ENCODE results near the gene COL4A4.

Gene COL4A4

GRCh38 chr2:226977775-226978190 lies 186.2 kb downstream of the COL4A4 start:
- Histone ChIP-seq H3K27me3 (ENCODE audit: low read length) (no peaks in the 10 kb centered on the region), H3K36me3 (ENCODE audit: low read length) (no peaks in the 10 kb centered on the region), H3K9me2 (replicated peaks; ENCODE audit: insufficient read depth, low read length) (no peaks in the 10 kb centered on the region), H3K79me2 (ENCODE audit: insufficient read depth, low read length) (no peaks in the 10 kb centered on the region; the same call in 1 of the 2 replicates), H4K20me1 (ENCODE audit: low read depth, low read length) (no peaks in the 10 kb centered on the region), H2AFZ (ENCODE audit: low read depth, low read length, severe bottlenecking) (no peak overlapping the region), H3K4me2 (ENCODE audit: low read depth, low read length, poor library complexity, severe bottlenecking) (no peak overlapping the region), H3K27ac (ENCODE audit: low read depth, low read length) (no peak overlapping the region), H3K4me3 (ENCODE audit: insufficient read depth, low read length, poor library complexity, severe bottlenecking) (no peak overlapping the region), H3K9ac (ENCODE audit: low read length) (no peak overlapping the region), H3F3A (ENCODE audit: insufficient read depth) (no peaks in the 10 kb centered on the region; the same call in 1 of the 2 replicates), H3K9me3 (ENCODE audit: insufficient read depth, low read length) (no peaks in the 10 kb centered on the region)
- TF ChIP-seq EZH2phosphoT487 (conservative IDR thresholded peaks at IDR 0.05; ENCODE audit: low read length) (no peak), CTCF (IDR thresholded peaks at IDR 0.05; ENCODE audit: insufficient read depth, low read length, poor library complexity, severe bottlenecking) (no peak)

GRCh38 chr2:226973816-226974215 lies 190.2 kb downstream of the COL4A4 start:
- Histone ChIP-seq H3K27ac (ENCODE audit: low read depth, low read length) (no peak overlapping the region), H3K36me3 (ENCODE audit: low read length) (no peaks in the 10 kb centered on the region), H3K4me2 (ENCODE audit: low read depth, low read length, poor library complexity, severe bottlenecking) (no peak overlapping the region)

GRCh38 chr2:226971770-226972169 lies 192.2 kb downstream of the COL4A4 start:
- Histone ChIP-seq H2AFZ (ENCODE audit: low read depth, low read length, severe bottlenecking) (no peak overlapping the region), H3K9me2 (replicated peaks; ENCODE audit: insufficient read depth, low read length) (no peaks in the 10 kb centered on the region), H3K27ac (ENCODE audit: low read depth, low read length) (peak overlapping the region; percentile 97), H3K9ac (ENCODE audit: low read length) (peak overlapping the region; percentile 51), H3K9me3 (ENCODE audit: insufficient read depth, low read length) (no peaks in the 10 kb centered on the region), H3K4me2 (ENCODE audit: low read depth, low read length, poor library complexity, severe bottlenecking) (peak overlapping the region; percentile 93), H3K27me3 (ENCODE audit: low read length) (no peaks in the 10 kb centered on the region), H4K20me1 (ENCODE audit: low read depth, low read length) (no peaks in the 10 kb centered on the region), H3K36me3 (ENCODE audit: low read length) (no peaks in the 10 kb centered on the region), H3F3A (ENCODE audit: insufficient read depth) (peaks cover 39% of the 10 kb centered on the region), H3K4me3 (ENCODE audit: insufficient read depth, low read length, poor library complexity, severe bottlenecking) (peak overlapping the region; percentile 33), H3K79me2 (ENCODE audit: insufficient read depth, low read length) (peaks cover 3% of the 10 kb centered on the region; the same call in 1 of the 2 replicates)
- TF ChIP-seq CTCF (IDR thresholded peaks at IDR 0.05; ENCODE audit: insufficient read depth, low read length, poor library complexity, severe bottlenecking) (no peak), EZH2phosphoT487 (conservative IDR thresholded peaks at IDR 0.05; ENCODE audit: low read length) (no peak)

More at GRCh38 chr2:226973816-226974215, 190.2 kb downstream of the COL4A4 start:
- Histone ChIP-seq H4K20me1 (ENCODE audit: low read depth, low read length) (no peaks in the 10 kb centered on the region), H3K79me2 (ENCODE audit: insufficient read depth, low read length) (peaks cover 3% of the 10 kb centered on the region; the same call in 1 of the 2 replicates), H3K9me2 (replicated peaks; ENCODE audit: insufficient read depth, low read length) (no peaks in the 10 kb centered on the region), H3K9ac (ENCODE audit: low read length) (no peak overlapping the region), H3K4me3 (ENCODE audit: insufficient read depth, low read length, poor library complexity, severe bottlenecking) (no peak overlapping the region), H3K9me3 (ENCODE audit: insufficient read depth, low read length) (no peaks in the 10 kb centered on the region), H3F3A (ENCODE audit: insufficient read depth) (peaks cover 30% of the 10 kb centered on the region), H2AFZ (ENCODE audit: low read depth, low read length, severe bottlenecking) (no peak overlapping the region), H3K27me3 (ENCODE audit: low read length) (no peaks in the 10 kb centered on the region)
- TF ChIP-seq EZH2phosphoT487 (conservative IDR thresholded peaks at IDR 0.05; ENCODE audit: low read length): no peak
- no peak for TF ChIP-seq CTCF (IDR thresholded peaks at IDR 0.05; ENCODE audit: insufficient read depth, low read length, poor library complexity, severe bottlenecking)

Measured in SU-DHL-6 (cell line).